Lung microvascular endothelial cell (primary cell): ENCODE data around the gene CD48. TPM values are rescaled to one million over a fixed set of nuclear protein-coding genes. Genes with fewer than 3 reads are reported as not detected.

Experiments
- DNase-seq, 2 donors: peaks; one replicate each; pipeline versions ENCODE4 v3.0.0 to v3.0.0-alpha.2; 2010; ENCODE audit warnings: low read depth in 2 of 2
- total RNA-seq: library from RNA; depleted of rRNA; stranded (reverse); fragments of >200 nt; gene quantifications from 2 replicates; pipeline ENCODE4 v1.2.1, GENCODE V29; 2014

CD48 gene
- total RNA-seq, 1 donor from 2014 or later, result not detected

DNA sequence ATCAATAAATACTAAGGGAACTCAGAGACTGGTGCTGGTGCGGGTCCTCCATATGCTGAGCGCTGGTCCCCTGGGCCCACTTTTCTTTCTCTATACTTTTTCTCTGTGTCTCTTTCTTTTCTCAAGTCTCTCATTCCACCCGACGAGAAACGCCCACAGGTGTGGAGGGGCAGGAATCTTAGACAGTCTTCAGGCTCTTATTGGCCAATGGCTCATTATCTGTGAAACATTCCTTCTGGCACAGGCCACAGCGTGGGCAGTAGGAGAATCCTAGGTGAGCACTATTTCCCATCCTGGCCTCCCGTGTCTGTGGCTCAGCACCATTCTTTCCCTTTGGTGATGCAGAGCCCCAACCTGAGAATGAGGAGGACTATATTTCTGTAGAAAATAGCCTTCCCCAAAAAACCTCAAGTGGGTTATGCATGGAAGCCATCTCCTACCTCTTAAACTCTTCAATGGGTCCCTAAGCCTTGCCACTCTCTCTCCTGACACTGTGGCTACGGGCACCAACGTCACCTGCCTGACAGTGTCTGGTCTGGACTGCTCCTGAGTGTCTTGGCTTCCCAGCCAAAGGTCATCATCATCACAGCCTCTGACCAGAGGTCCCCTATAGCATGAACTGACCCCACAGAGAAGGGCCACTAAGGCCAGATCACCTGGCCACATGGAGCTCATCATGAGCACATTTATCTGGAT, 58.5 kb downstream of the CD48 start:
- no peak for DNase-seq

GRCh38 chr1:160652065-160652641, 59.5 kb downstream of the CD48 start:
- peak in 1 of 2 donors; percentile 37 for DNase-seq

GRCh38 chr1:160651433-160652064, 60.1 kb downstream of the CD48 start:
- no peak for DNase-seq

GRCh38 chr1:160647329-160647720, 64.3 kb downstream of the CD48 start:
- no peak for DNase-seq

GRCh38 chr1:160646711-160647328, 64.8 kb downstream of the CD48 start, which contains the start of gene SLAMF1:
Gene SLAMF1 (minus strand): TSS chr1:160647044. CDS start chr1:160646945, 99 bp downstream.
- DNase-seq, result no peak

DNA sequence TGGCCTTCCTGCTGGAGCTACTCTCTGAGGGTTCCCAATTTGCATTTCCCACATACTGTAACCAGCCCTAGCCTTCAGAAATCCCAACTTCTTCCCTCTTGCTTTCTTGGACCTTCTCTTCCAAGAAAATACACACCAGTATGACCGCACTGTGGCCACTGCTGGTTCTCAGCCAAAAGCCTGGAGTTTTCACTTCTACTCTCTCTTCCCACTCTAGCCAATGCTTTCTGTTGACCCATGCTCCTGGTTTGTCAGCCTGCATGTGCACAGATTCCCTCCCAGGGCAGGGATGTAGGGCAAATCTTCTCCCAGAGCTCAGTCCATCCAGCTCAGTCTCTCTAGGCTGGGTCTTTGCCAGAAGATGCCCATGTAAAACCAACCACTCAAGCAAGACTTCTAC, 65.4 kb downstream of the CD48 start:
- no peak for DNase-seq

- no peak for DNase-seq
Measured at GRCh38 chr1:160645386-160646130, 66.1 kb downstream of the CD48 start.

GRCh38 chr1:160644399-160644798, 67.2 kb downstream of the CD48 start:
- DNase-seq, result no peak

DNA sequence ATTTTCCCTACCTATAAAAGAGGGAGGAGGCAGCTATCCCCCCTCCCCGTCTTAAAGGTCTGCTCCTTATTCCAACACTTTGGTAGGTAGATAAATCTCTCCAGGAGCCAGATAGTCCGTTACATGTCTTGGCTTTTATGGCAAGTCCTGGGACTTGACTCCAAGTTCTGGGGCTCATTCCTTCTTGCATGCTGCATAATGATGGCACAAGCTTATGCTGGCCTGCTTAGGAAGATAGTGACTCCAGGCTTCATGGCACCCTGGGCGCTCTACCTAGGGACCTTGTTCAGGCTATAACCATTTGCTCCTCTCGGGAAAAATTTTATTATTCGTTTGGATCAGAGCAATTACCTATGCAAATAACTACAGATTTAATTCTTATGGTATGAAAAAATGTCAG, 68.5 kb downstream of the CD48 start:
- no peak for DNase-seq

GRCh38 chr1:160642281-160642644, 69.4 kb downstream of the CD48 start:
- DNase-seq, result no peak

DNA sequence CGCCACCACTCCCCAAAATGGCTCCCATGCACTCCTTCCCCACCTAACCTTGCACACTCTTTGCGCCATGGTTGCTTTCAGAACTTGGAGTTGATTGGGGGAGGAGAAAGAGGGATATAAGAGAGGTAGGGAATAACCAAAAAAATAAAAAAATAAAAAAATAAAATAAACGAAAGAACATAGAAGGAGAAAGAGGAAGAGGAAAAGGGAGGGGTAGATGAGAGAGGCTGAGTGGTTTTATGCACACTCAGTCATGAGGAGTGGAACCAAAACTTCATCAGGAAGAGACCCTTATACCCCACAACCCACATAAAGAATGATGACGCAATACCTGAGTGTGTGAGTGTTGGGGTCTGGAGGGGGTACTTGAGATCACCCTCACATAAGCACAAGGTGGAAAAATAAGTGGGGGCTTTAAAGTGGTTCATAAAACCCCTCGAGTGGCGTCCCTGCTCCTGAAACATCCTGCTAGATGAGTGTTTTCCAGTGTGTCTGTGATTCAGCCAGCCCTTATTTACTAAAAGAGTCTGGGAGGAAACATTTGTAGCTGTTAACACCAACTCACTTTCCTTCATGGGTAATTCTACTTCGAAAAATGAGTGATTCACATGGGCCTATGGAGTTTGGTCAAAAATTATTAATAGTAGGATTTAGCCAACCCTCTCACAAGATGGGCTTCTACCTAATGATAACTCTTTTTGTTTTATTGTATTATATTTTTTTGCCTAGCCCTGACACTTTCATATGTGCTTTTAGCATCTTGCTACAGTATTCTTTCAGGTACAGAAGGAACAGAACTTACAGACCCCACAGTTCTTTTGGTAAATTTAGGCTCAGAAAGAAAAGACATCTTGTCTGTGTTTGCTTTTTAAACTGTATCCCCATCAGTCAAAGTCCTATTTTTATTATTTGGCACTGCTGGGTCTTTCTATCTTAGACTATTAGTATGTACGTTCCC, 70.0 kb downstream of the CD48 start:
- DNase-seq, result no peak

DNA sequence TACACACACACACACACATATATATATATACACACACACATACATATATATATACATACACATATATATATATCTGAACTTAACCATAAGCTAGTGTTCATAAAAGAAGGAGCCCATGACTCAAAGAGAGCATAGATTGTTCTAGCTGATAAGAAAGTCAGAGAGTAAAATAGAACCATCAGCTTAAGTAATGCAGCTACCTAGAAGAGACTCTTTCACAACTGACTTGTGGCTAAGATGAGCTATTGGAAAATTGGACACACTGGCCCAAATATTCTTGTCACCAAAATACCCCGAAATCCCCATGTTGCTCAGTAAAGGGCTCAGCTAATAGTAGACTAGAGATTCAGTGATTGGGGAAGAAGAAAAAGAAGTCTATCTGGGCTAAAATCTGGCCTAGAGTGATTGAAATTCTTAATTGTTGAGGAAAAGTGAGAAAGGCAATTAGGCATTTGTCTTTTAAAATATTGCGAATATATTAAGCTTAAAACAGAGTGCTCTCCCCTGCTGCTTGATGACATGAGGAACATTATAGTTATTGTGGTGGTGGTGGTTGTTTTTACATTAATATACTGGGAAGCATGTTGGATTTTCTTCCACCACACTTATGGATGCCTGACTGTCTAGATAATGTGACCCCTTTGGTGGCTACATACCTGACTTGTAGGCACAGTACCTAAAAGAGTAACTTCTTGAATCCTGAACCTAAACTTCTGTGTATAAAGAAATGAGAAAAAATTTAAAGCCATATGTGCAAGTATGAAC, 71.1 kb downstream of the CD48 start:
- DNase-seq, result no peak

DNA sequence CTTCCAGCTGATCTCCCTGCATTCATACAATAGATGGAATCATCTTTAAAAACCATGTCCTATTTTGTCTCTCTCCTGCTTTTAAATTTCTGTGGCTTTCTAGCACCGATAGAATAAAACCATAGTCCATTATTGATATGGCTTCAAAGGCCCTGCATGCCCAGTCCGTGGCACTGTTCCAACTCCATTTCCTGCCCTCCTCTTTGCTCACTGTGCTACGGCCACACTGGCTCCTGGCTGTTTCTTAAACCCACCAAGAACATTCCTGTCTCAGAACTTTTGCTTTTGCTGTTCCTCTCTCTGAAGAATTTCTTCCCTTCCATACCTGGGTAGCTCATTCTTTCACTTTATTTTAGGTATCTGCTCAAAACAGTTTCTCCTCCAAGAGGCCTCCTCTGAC, 72.0 kb downstream of the CD48 start:
- DNase-seq, result peak; percentile 29 to 56

- DNase-seq, result no peak
Measured at GRCh38 chr1:160638926-160639325, 72.7 kb downstream of the CD48 start.

- no peak for DNase-seq
Measured at GRCh38 chr1:160638540-160638857, 73.1 kb downstream of the CD48 start.

- peak; percentile 30 to 62 for DNase-seq
Measured at GRCh38 chr1:160637821-160638539, 73.6 kb downstream of the CD48 start.

DNA sequence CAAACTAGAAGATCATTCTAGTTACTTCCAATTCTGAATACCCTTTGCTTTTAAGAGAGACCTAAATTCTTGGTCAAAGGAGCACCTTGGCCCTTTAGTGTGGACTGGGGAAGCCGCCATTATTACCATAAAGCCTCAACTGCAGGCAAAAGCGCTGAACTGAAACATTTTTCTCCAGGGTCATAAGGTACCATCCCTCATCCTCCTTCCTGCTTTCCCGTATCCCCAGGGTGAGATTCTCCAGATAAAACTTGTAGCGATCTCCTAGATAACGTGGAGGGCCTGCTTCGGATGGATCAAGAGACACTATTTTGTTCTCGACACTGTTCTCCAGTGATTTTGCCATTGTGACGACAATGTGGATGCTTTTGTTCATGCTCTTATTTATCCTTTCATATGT, 74.6 kb downstream of the CD48 start:
- no peak for DNase-seq

GRCh38 chr1:160636547-160636946, 75.1 kb downstream of the CD48 start:
- DNase-seq, result no peak

DNA sequence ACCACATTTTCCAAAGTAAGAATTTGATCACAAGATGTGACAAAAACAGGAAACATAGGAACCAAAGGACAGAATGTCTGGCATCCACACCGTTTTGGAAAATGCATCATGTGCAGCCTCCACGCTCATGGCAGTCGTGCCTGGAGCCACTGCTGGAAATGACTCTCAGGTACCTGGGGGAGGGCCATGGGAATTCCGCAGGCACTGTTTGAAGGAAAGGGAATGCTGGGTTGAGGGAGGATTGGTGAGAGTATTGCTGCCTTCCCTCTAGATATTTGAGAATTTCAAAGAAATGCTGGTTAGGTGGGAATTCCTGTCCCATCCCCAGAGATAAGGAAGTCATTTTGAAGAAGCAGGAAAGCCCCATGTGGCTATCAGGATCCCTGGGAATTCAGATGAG, 75.5 kb downstream of the CD48 start:
- DNase-seq, result peak in 1 of 2 donors; percentile 94
